WTC11 (cell line): ENCODE measurements around the gene RNF214.

Experiments
- ATF1 ChIP-seq: sonication (generic); formaldehyde crosslinking; IDR thresholded peaks from 2 replicates; pipeline ENCODE4 v1.8.1; 2023; ENCODE audit warnings: mild to moderate bottlenecking, moderate library complexity, missing genetic modification reagents
- ESRRA ChIP-seq: sonication (generic); formaldehyde crosslinking; IDR thresholded peaks from 2 replicates; pipeline ENCODE4 v1.8.1; 2022; ENCODE audit warnings: mild to moderate bottlenecking, missing genetic modification reagents, borderline replicate concordance
- FOXJ3 ChIP-seq: sonication (generic); formaldehyde crosslinking; IDR thresholded peaks from 2 replicates; pipeline ENCODE4 v1.9.0; 2021; ENCODE audit warnings: missing genetic modification reagents, mild to moderate bottlenecking, borderline replicate concordance
- JUN ChIP-seq: sonication (generic); formaldehyde crosslinking; IDR thresholded peaks from 2 replicates; pipeline ENCODE4 v1.8.0; 2023; ENCODE audit warnings: mild to moderate bottlenecking, missing genetic modification reagents
- MXD4 ChIP-seq: fragments of 250-450 bp; sonication (Bioruptor Pico); IDR thresholded peaks from 2 replicates; pipeline ENCODE4 v1.8.0; 2021; ENCODE audit warnings: mild to moderate bottlenecking, moderate library complexity, borderline replicate concordance
- TCF7 ChIP-seq: sonication (generic); formaldehyde crosslinking; IDR thresholded peaks from 2 replicates; pipeline ENCODE4 v1.8.0; 2022; ENCODE audit warnings: mild to moderate bottlenecking, low read depth, missing genetic modification reagents, moderate library complexity
- ZBTB21 ChIP-seq: sonication (generic); formaldehyde crosslinking; IDR thresholded peaks from 2 replicates; pipeline ENCODE4 v1.8.1; 2023; ENCODE audit warnings: mild to moderate bottlenecking, missing genetic modification reagents, borderline replicate concordance
- ZNF416 ChIP-seq: fragments of 250-450 bp; sonication (Bioruptor Pico); IDR thresholded peaks from 2 replicates; pipeline ENCODE4 v1.9.0; 2021; ENCODE audit warnings: mild to moderate bottlenecking, inconsistent platforms
- ZNF423 ChIP-seq: fragments of 250-450 bp; sonication (Bioruptor Pico); IDR thresholded peaks from 2 replicates; pipeline ENCODE4 v2.1.2; 2022; ENCODE audit warnings: mild to moderate bottlenecking, moderate library complexity
- TF ChIP-seq, protein P1 (sequence below): sonication (generic); formaldehyde crosslinking; IDR thresholded peaks from 2 replicates; pipeline ENCODE4 v1.8.0; 2022; ENCODE audit warnings: mild to moderate bottlenecking, missing genetic modification reagents
- TF ChIP-seq, protein P2 (sequence below): fragments of 200-600 bp; IDR thresholded peaks from 2 replicates; pipeline ENCODE4 v1.8.0; 2022; ENCODE audit warnings: antibody characterized with exemption
- TF ChIP-seq, protein P3 (sequence below): sonication (generic); formaldehyde crosslinking; conservative IDR thresholded peaks from 2 replicates; pipeline ENCODE4 v1.8.1; 2023; ENCODE audit warnings: mild to moderate bottlenecking, low read depth, missing genetic modification reagents, moderate library complexity
- TF ChIP-seq, protein P4 (sequence below): sonication (generic); formaldehyde crosslinking; conservative IDR thresholded peaks from 2 replicates; pipeline ENCODE4 v1.8.1; 2022; ENCODE audit warnings: mild to moderate bottlenecking, missing genetic modification reagents

DNA sequence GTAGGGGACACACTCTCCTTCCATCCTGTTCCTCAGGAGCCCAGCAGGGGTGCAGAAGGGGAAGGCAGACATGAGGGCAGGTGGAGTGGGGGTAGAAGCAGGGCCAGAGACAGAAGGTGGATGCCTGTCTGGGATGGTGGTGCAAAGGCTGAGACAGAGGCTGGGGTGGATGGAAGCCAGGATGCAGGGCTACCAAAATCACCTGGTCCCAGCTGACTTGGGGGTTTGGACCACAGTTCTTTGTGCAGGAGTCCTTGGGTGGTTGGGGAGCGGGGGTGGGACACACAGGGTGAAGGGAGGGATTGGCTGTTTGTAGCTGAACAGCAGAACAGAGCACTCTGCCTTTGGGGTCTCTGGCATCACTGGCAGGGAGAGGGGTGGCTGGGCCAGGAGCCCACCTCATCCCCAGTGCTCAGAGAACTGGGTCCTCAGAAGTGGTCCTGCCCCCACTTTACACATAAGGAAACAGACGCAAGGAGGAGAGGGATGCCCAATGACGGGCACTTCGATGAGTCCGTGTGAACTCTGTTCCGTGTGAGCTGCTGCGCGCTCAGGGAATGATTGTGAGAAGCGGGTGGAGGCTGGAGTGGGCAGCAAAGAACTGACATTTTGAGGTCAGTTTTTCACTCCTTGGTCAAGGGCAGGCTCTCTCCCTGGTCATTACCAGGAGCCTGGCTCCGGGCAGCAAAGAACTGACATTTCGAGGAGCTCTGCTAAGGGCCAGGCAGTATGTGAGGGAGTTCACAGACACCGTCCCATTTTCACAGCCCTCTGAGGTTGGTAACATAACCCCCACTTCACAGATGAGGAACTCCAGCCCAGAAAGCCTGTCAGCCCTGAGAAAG, 31.4 kb upstream of the RNF214 start:
- TF ChIP-seq FOXJ3 (CRISPR knock-in tag): no peak
- TF ChIP-seq, protein P1, sequence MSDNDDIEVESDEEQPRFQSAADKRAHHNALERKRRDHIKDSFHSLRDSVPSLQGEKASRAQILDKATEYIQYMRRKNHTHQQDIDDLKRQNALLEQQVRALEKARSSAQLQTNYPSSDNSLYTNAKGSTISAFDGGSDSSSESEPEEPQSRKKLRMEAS (CRISPR knock-in tag): no peak
- no peak for TF ChIP-seq ATF1
- TF ChIP-seq, protein P2, sequence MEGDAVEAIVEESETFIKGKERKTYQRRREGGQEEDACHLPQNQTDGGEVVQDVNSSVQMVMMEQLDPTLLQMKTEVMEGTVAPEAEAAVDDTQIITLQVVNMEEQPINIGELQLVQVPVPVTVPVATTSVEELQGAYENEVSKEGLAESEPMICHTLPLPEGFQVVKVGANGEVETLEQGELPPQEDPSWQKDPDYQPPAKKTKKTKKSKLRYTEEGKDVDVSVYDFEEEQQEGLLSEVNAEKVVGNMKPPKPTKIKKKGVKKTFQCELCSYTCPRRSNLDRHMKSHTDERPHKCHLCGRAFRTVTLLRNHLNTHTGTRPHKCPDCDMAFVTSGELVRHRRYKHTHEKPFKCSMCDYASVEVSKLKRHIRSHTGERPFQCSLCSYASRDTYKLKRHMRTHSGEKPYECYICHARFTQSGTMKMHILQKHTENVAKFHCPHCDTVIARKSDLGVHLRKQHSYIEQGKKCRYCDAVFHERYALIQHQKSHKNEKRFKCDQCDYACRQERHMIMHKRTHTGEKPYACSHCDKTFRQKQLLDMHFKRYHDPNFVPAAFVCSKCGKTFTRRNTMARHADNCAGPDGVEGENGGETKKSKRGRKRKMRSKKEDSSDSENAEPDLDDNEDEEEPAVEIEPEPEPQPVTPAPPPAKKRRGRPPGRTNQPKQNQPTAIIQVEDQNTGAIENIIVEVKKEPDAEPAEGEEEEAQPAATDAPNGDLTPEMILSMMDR: no peak
- TF ChIP-seq ESRRA (CRISPR knock-in tag): no peak
- TF ChIP-seq, protein P3, sequence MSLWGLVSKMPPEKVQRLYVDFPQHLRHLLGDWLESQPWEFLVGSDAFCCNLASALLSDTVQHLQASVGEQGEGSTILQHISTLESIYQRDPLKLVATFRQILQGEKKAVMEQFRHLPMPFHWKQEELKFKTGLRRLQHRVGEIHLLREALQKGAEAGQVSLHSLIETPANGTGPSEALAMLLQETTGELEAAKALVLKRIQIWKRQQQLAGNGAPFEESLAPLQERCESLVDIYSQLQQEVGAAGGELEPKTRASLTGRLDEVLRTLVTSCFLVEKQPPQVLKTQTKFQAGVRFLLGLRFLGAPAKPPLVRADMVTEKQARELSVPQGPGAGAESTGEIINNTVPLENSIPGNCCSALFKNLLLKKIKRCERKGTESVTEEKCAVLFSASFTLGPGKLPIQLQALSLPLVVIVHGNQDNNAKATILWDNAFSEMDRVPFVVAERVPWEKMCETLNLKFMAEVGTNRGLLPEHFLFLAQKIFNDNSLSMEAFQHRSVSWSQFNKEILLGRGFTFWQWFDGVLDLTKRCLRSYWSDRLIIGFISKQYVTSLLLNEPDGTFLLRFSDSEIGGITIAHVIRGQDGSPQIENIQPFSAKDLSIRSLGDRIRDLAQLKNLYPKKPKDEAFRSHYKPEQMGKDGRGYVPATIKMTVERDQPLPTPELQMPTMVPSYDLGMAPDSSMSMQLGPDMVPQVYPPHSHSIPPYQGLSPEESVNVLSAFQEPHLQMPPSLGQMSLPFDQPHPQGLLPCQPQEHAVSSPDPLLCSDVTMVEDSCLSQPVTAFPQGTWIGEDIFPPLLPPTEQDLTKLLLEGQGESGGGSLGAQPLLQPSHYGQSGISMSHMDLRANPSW (CRISPR knock-in tag): no peak
- no peak for TF ChIP-seq ZNF423 (CRISPR knock-in tag)
- TF ChIP-seq, protein P4, sequence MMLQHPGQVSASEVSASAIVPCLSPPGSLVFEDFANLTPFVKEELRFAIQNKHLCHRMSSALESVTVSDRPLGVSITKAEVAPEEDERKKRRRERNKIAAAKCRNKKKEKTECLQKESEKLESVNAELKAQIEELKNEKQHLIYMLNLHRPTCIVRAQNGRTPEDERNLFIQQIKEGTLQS (CRISPR knock-in tag): no peak
- no peak for TF ChIP-seq JUN (CRISPR knock-in tag)
- no peak for TF ChIP-seq MXD4 (CRISPR knock-in tag)
- TF ChIP-seq ZNF416 (CRISPR knock-in tag): no peak
- TF ChIP-seq TCF7 (CRISPR knock-in tag): no peak
- TF ChIP-seq ZBTB21 (CRISPR knock-in tag): no peak
